HEK293T (cell line): ENCODE results near the gene HSD17B11.

ENCODE experiments used
- ARNT ChIP-seq: fragments of 450-650 bp; IDR thresholded peaks from 2 replicates; pipeline ENCODE4 v1.6.1; 2017; ENCODE audit warnings: mild to moderate bottlenecking
- BHLHE40 ChIP-seq: fragments of 450-650 bp; IDR thresholded peaks from 2 replicates; pipeline ENCODE4 v1.6.1; 2016; ENCODE audit warnings: mild to moderate bottlenecking, moderate library complexity, borderline replicate concordance
- CTBP1 ChIP-seq: fragments of 450-650 bp; IDR thresholded peaks from 2 replicates; pipeline ENCODE4 v1.6.1; 2016; ENCODE audit warnings: borderline replicate concordance
- ELF4 ChIP-seq: fragments of 450-650 bp; IDR thresholded peaks from 2 replicates; pipeline ENCODE4 v1.6.1; 2017; ENCODE audit warnings: antibody characterized with exemption
- FOXA1 ChIP-seq: fragments of 450-650 bp; IDR thresholded peaks from 2 replicates; pipeline ENCODE4 v1.6.1; 2016; ENCODE audit warnings: mild to moderate bottlenecking
- FOXM1 ChIP-seq: fragments of 450-650 bp; IDR thresholded peaks from 2 replicates; pipeline ENCODE4 v1.6.1; 2017; ENCODE audit warnings: mild to moderate bottlenecking, borderline replicate concordance
- HDGF ChIP-seq: fragments of 450-650 bp; IDR thresholded peaks from 2 replicates; pipeline ENCODE4 v1.6.1; 2017; ENCODE audit warnings: antibody characterized with exemption, borderline replicate concordance
- L3MBTL2 ChIP-seq: fragments of 450-650 bp; conservative IDR thresholded peaks from 2 replicates; pipeline ENCODE4 v1.6.1; 2016; ENCODE audit warnings: mild to moderate bottlenecking
- LEF1 ChIP-seq: fragments of 450-650 bp; IDR thresholded peaks from 2 replicates; pipeline ENCODE4 v1.6.1; 2017; ENCODE audit warnings: mild to moderate bottlenecking, borderline replicate concordance
- NFRKB ChIP-seq: fragments of 450-650 bp; IDR thresholded peaks from 2 replicates; pipeline ENCODE4 v1.6.1; 2016; ENCODE audit warnings: mild to moderate bottlenecking, moderate library complexity
- SP1 ChIP-seq: fragments of 450-650 bp; IDR thresholded peaks from 2 replicates; pipeline ENCODE4 v1.6.1; 2017
- SUZ12 ChIP-seq: fragments of 450-650 bp; IDR thresholded peaks from 2 replicates; pipeline ENCODE4 v1.6.1; 2016; ENCODE audit warnings: mild to moderate bottlenecking
- TARDBP ChIP-seq: fragments of 450-650 bp; IDR thresholded peaks from 2 replicates; pipeline ENCODE4 v1.6.1; 2016
- TF ChIP-seq, protein P1 (sequence below): fragments of 450-650 bp; IDR thresholded peaks from 2 replicates; pipeline ENCODE4 v1.6.1; 2016

- TF ChIP-seq FOXM1 (no peak), SUZ12 (no peak), BHLHE40 (no peak), SP1 (no peak), TARDBP (no peak), FOXA1 (no peak), NFRKB (no peak), ELF4 (peak; percentile 47), CTBP1 (no peak; the same call in 1 of the 2 replicates), HDGF (no peak), L3MBTL2 (0 out of 2 replicates have a peak, but pooled peaks have one; percentile 51), ARNT (no peak), LEF1 (no peak)
- TF ChIP-seq, protein P1, sequence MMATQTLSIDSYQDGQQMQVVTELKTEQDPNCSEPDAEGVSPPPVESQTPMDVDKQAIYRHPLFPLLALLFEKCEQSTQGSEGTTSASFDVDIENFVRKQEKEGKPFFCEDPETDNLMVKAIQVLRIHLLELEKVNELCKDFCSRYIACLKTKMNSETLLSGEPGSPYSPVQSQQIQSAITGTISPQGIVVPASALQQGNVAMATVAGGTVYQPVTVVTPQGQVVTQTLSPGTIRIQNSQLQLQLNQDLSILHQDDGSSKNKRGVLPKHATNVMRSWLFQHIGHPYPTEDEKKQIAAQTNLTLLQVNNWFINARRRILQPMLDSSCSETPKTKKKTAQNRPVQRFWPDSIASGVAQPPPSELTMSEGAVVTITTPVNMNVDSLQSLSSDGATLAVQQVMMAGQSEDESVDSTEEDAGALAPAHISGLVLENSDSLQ: no peak
Measured at GRCh38 chr4:87390891-87391575, at the start of gene HSD17B11.
